HG03558 (cell line): ENCODE data around the gene POM121.
"Not testable (repeated sequence)": the region's sequence is repeated elsewhere in the genome, so short reads cannot be mapped to it uniquely, and the experiment has no call there.

Source experiments
- ATAC-seq: cut with Tn5 transposase; IDR thresholded peaks from one replicate; pipeline ENCODE4 v1.9.1; 2021; ENCODE audit warnings: moderate number of reproducible peaks; ENCODE audit not compliant: unreplicated experiment; ENCODE audit errors: extremely low read depth

Gene POM121

GRCh38 chr7:72948714-72949113, 23.8 kb downstream of the POM121 start:
- not testable (repeated sequence) for ATAC-seq

- not testable (repeated sequence) for ATAC-seq
Observed at GRCh38 chr7:72949276-72949675, 24.4 kb downstream of the POM121 start.

GRCh38 chr7:72949686-72950085, 24.8 kb downstream of the POM121 start:
- not testable (repeated sequence) for ATAC-seq

DNA sequence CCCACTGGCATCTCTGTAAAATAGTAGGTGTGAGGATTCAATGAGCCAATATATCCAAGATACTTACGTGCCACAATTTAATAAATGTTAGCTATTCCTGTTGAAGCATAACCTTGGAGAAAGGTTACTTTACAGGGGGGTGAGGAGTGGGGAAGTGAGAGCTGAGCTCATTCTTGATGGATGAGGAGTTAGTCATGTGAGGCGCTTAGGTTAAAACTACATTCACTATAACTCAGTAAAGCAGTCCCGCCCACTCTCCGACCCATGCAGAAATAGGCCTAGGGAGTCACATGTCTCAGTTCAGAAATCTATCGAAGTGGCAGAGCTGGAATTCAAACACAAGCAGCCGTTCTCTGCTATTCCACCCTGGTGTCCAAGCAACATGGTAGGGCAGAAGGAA, 25.5 kb downstream of the POM121 start:
- ATAC-seq = not testable (repeated sequence)

- ATAC-seq = peak; percentile 7
Observed at GRCh38 chr7:72953901-72954562, 29.1 kb downstream of the POM121 start.

DNA sequence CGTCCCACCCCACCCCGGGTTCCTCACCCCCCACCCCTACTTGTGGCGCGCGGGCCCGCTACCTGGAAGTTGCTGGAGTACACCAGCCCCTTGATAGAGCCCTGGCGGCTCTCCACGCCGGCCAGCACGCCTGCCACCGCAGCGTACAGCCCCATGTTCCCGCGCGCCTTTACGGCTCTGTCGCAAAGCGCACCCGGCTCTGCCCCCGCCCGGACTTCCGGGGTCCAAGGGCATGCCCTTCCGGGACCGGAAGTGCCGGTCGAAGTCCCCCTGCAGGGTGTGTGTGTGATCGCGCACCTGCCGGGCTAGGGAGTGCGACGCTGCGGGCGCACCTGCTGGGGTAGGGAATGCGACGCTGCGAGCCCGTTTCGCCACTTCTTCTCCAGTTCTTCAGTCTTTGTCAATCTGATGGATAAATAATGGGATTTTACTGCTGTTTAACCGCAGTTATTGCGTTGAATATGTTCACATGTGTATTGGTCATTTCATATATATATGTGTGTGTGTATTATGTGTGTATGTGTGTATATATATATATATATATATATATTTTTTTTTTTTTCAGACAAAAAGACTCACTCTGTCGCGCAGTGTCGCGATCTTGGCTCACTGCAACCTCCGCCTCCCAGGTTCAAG, 29.8 kb downstream of the POM121 start:
- ATAC-seq = peak; percentile 82

GRCh38 chr7:72960029-72960428, 35.1 kb downstream of the POM121 start:
- ATAC-seq = not testable (repeated sequence)

- ATAC-seq = not testable (repeated sequence)
Observed at GRCh38 chr7:72960626-72961345, 35.9 kb downstream of the POM121 start.

- not testable (repeated sequence) for ATAC-seq
Observed at GRCh38 chr7:72961346-72961650, 36.4 kb downstream of the POM121 start.

- ATAC-seq = not testable (repeated sequence)
Observed at GRCh38 chr7:72963056-72963455, 38.2 kb downstream of the POM121 start.

DNA sequence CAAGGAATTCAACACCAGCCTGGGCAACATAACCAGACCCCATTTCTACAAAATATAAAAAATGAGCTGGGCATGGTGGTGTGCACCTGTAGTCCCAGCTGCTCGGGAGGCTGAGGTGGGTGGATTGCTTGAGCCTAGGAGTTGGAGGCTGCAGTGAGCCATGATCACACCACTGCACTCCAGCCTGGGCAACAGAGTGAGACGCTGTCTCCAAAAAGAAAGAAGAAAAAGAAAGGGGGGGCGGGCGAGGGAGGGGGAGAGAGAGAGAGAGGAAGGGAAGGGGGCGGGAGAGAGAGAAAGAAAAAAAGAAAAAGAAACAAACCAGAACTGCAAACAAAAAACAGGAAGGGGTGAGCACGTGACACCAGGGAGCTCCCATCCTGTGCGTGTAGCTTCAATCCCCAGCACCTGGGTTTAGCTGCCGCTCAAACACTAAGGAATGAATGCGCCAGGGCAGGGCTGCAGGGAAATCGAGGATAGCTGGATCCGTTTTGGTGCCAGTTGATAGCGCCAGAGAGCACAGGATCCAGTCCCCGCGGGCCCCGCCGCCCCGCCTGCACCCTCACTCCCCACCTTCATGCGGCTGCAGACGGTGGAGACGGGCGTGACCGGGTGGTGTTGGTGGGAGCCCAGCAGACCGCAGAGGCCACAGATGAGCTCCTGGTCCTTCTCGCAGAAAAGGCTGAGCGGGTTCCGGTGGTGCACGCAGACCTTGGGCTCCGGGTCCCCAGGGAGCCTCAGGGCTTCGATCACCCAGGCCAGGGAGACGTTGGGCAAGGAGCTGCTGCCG, 40.5 kb downstream of the POM121 start:
- not testable (repeated sequence) for ATAC-seq

DNA sequence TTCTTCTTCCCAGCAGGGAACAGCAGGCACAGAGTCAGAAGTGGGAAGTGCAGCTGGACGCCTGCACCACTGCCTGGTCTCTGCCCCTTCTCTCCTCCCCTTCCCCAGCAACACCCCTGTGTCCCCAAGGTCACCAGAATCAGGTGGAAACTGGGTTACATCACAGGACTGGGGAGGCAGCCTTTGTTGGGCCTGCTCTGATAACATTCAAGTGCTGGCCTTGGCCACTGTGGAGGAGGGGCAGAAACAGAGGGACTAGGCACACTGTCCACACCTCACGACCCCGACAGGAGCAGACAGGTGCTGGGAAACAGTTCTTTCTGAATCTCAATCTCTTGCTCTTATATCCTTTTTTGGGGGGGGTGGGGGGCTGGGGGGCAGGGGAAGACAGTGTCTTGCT, 42.0 kb downstream of the POM121 start:
- not testable (repeated sequence) for ATAC-seq

DNA sequence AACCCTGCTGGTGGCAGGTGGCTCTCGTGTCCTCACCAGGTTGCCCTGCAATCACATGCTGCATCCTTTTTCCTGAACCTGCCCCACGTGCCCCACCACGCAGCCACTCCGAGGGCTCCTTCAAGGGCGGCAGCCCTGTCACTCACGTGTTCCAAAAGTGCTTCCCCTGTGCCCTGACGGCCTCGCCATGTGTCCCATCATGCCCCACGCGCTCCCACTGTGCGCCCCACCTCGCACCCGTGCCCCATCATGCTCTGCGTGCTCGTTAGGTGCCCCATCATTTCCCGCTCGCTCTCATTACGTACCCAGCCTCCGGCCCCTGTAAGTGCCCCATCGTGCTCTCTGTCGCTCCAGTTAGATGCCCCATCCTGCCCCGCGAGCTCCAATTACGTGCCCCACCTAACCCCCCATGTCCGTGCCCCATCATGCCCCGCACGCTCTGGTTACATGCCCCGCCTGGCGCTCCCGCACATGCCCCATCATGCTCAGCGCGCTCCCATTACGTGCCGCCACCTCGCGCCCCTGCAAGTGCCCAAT, 44.2 kb downstream of the POM121 start, which contains the start of gene TRIM74:
TSS of gene TRIM74 (minus strand) at position 487 of the 537 bp plus-strand sequence. CDS start 3,309 bp downstream, outside the sequence.
- not testable (repeated sequence) for ATAC-seq

GRCh38 chr7:72969688-72970087, 44.8 kb downstream of the POM121 start:
- not testable (repeated sequence) for ATAC-seq

- ATAC-seq = not testable (repeated sequence)
Observed at GRCh38 chr7:72971505-72971904, 46.6 kb downstream of the POM121 start.

DNA sequence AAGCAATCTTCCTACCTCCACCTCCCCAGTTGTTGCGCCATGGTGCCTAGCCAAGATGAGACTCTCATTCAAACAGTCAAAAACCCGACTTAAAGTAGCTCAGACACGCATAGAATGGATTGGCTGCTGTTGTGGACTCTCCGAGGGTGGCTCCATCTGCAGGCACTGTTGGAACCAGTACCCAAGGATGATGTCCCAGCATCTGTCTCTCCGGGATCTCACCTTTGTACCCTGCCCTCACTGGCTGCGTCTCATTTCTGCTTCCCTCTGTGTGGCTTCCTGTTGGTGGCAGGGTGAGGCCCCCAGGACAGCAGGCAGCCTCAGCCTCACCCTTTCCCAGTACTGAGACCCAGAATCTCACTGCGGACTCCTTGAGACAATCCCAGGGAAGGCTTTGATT, 49.9 kb downstream of the POM121 start:
- not testable (repeated sequence) for ATAC-seq

GRCh38 chr7:72975656-72976286, 50.9 kb downstream of the POM121 start:
- ATAC-seq = not testable (repeated sequence)

DNA sequence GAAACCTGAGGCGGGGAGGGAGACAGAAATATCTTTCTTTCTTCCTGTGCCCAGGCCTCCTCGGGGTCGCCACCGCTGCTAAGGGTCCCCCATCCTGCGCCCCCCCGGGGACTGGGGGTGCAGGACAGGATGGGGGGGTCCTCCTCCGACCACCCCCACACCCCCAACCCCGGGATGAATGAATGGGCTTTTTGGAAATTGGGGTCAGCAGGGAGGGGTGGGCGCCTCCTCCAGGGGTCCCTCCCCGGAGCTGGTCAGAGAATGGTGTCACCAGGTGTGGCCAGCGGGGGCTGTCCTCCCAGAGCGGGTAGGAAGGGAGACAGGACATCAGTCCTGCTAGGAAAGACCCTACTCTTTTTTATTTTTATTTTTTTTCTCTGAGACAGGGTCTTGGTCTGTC, 51.5 kb downstream of the POM121 start:
- not testable (repeated sequence) for ATAC-seq

DNA sequence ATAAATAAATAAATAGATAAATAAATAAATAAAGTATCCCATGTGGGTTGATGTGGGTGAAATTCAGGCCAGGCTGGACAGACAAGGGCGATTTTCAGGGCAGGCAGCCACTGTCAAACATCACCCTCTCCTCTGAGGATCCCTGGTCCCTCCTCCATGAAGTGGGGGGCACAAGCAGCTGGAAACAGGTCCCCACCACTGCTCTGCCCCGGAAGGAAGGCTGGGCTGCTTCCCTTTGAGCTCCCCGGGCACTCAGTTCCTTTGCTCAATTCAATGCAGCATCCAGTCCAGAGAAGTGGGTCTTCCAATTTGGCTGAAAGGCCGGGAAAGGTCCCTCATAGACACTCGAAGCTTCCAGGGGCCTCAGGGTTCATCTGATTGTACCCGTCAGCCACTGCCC, 55.5 kb downstream of the POM121 start:
- ATAC-seq = not testable (repeated sequence)

GRCh38 chr7:72982084-72982483, 57.2 kb downstream of the POM121 start:
- ATAC-seq = not testable (repeated sequence)
